Measurements from ENCODE around the gene CYP2A6.

DNA sequence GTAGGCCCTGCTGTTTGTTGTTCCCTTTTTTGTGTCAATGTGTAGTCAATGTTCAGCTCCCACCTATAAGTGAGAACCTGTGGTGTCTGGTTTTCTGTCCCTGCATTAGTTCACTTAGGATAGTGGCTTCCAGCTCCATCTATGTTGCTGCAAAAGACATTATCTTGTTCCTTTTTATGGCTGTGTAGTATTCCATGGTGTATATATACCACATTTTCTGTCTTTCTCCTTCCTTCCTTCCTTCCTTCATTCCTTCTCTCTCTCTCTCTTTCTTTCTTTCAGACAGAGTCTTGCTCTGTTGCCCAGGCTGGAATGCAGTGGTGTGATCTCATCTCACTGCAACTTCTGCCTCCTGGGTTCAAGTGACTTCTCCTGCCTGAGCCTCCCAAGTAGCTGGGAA, 21.0 kb downstream of the CYP2A6 start:
- TF ChIP-seq CTCF (conservative IDR thresholded peaks at IDR 0.05), result no peak
- TF ChIP-seq EZH2 (IDR thresholded peaks at IDR 0.05; ENCODE audit: low read depth), result no peak

Measured in PC-9 (cell line).